Occipital lobe (tissue), 2 donors: ENCODE data around the gene POLE. TPM values are rescaled to one million over a fixed set of nuclear protein-coding genes. Genes with fewer than 3 reads are reported as not detected.

Source experiments
- DNase-seq: peaks from one replicate; lab custom pipeline; 2025; lab: John Stamatoyannopoulos, UW
- total RNA-seq: library from RNA; depleted of rRNA; stranded (reverse); fragments of >200 nt; gene quantifications from one replicate; pipeline ENCODE4 v1.2.3, GENCODE V29; 2014

POLE gene, protein sequence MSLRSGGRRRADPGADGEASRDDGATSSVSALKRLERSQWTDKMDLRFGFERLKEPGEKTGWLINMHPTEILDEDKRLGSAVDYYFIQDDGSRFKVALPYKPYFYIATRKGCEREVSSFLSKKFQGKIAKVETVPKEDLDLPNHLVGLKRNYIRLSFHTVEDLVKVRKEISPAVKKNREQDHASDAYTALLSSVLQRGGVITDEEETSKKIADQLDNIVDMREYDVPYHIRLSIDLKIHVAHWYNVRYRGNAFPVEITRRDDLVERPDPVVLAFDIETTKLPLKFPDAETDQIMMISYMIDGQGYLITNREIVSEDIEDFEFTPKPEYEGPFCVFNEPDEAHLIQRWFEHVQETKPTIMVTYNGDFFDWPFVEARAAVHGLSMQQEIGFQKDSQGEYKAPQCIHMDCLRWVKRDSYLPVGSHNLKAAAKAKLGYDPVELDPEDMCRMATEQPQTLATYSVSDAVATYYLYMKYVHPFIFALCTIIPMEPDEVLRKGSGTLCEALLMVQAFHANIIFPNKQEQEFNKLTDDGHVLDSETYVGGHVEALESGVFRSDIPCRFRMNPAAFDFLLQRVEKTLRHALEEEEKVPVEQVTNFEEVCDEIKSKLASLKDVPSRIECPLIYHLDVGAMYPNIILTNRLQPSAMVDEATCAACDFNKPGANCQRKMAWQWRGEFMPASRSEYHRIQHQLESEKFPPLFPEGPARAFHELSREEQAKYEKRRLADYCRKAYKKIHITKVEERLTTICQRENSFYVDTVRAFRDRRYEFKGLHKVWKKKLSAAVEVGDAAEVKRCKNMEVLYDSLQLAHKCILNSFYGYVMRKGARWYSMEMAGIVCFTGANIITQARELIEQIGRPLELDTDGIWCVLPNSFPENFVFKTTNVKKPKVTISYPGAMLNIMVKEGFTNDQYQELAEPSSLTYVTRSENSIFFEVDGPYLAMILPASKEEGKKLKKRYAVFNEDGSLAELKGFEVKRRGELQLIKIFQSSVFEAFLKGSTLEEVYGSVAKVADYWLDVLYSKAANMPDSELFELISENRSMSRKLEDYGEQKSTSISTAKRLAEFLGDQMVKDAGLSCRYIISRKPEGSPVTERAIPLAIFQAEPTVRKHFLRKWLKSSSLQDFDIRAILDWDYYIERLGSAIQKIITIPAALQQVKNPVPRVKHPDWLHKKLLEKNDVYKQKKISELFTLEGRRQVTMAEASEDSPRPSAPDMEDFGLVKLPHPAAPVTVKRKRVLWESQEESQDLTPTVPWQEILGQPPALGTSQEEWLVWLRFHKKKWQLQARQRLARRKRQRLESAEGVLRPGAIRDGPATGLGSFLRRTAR (N-terminal part only)
- 36.5 TPM for total RNA-seq

DNA sequence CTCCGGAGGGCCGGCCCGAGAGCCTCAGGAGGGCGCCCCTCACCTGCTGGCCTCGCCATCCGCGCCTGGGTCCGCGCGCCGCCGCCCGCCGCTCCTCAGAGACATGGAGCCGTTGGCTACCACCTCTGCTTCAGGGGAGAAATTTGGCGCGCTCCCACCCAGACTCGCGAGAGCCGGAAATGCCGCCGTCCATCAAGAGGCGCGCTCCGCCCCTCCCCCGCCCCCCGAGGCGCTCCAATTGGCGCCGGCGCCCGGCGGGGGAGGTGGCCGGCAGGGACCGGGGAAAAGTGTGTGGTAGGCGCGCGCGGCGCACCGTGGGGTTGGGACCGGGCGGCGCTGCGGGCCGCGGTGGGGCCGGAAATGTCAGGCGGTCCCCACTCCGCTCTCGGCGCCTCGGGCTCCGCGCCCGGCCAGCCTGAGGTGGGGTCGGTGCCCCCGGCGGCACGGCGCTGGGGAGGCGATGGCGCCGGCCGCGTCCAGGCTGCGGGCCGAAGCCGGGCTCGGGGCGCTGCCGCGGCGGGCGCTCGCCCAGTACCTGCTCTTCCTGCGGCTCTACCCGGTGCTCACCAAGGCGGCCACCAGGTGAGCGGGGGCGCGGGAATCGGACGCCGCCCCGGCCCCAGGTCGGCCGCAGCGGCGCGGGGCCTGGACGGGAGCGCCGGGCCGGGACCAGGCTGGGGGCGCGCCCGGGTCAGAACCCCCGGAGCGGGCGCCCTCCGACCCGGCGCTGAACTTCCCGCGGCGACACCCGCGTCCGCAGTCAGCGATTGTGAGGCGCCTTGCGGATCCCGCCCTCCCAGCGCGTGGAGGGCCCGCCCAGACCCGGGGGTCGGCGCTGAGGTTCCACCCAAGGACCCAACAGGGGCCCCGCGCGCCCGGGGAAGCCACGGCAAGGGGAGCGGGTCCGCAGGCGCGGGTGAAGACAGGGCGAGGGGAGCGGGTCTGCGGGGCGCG, at the start of gene POLE, which contains the start of gene PXMP2:
POLE (minus strand) TSS at position 132 of the 954 bp plus-strand sequence; CDS start at position 105, 27 bp downstream.
PXMP2 (plus strand) TSS at position 377 of the 954 bp plus-strand sequence; CDS start at position 461, 84 bp downstream.
- peak; percentile 90 for DNase-seq

DNA sequence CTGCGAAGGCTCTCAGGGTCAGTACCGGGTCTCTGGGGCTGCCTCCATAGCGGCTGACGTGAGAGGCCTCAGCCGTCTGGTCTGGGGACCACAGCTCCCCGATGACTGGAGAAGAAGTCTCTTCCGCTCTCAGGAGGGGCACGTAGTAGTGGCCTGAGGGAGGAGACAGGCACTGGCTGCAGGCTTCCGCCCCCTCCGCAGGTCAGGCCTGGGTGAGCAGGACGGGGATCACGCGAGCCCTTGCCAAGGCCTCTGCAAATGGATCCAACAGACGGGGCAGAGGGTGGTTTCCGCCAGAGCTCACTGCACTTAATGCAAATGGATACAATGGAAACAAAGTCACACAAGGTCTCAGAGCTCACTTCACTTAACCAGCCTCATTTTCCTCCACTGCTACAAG, 49.8 kb upstream of the POLE start:
- DNase-seq, result no peak

DNA sequence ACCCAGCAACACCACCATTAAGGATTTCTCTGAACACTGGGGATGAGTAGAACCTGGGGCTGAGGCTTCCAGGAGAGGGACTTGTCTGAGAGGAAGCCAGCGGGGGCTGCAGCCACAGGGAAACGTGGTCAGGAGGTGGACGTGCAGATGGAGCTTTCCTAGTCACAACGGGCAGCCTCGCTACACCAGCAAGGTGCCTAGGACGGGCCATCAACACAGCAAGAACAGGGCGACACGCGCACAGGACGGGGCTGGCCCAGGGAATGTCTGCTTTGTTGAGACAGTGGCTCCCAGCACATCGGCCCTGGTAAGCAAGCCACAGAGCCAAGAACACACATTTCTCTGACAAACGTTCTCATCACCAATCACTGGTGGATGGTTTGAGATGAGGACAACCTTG, 49.2 kb upstream of the POLE start:
- no peak for DNase-seq

DNA sequence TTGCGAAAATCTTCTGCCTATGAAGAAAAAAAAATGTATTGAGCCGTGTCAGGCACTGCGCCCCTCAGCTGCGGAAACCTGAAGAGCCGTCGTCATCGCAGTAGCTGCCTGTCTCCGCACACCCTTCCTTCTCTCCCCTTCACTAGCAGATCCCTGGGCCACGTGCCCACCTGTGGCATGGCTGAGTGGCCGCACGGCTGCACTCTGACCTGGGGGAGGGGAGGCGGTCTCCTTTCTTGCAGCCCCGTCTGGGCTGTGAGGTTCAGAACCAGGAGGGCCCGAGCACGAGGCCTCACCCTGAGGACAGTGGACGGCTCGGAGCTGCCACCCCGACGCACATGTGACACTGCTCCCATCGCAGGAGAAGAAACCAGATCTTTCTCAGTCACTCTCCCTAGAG, 48.4 kb upstream of the POLE start:
- no peak for DNase-seq

DNA sequence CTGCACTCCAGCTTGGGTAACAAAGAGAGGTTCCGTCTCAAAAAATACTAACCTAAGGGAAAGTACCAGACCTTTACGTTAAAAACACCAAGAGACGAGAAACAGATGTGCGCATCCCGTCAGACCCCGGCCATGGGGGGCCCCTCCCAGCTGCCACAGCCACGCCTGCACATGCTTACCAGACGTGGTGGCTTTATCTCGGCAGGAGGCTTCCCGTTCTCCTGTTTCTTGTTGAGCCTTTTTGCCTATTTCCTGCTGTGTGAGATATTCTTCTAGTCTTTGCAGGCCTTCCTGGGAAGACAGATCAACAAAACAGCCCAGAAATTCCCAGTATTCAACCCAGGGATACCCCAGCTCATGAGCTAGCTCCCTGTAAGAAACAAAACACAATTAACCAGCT, 47.1 kb upstream of the POLE start:
- no peak for DNase-seq

DNA sequence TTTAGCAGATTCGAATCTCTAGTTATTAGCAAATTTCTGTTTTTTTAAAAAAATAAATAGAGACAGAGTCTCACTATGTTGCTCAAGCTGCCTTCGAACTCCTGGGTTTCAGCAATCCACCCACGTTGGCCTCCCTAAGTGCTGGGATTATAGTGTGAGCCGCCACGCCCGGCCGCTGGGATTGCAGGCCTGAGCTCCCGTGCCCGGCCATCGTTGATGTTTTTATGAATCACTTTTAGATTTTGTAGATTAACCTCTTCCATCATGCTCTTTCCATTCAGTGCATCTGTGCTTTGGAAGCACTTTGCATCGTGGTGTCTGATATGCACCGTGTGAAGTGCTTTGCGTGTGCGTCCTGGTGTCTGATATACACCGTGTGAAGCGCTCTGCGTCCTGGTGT, 44.4 kb upstream of the POLE start:
- no peak for DNase-seq

DNA sequence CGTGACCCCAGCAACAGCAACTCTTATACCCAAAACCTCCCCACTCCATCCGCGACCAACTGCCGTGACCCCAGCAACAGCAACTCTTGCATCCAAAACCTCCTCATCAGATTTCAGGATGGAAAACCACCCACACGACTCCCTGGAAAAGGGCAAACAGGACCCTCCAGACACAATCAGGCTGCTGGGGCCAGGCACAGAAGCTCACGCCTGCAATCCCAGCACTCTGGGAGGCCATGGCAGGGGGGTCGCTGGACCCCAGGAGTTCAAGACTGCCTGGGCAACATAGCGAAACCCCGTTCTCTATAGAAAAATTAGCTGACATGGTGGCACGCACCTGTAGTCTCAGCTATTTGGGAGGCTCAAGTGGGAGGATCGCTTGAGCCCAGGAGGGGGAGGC, 43.2 kb upstream of the POLE start:
- no peak for DNase-seq

DNA sequence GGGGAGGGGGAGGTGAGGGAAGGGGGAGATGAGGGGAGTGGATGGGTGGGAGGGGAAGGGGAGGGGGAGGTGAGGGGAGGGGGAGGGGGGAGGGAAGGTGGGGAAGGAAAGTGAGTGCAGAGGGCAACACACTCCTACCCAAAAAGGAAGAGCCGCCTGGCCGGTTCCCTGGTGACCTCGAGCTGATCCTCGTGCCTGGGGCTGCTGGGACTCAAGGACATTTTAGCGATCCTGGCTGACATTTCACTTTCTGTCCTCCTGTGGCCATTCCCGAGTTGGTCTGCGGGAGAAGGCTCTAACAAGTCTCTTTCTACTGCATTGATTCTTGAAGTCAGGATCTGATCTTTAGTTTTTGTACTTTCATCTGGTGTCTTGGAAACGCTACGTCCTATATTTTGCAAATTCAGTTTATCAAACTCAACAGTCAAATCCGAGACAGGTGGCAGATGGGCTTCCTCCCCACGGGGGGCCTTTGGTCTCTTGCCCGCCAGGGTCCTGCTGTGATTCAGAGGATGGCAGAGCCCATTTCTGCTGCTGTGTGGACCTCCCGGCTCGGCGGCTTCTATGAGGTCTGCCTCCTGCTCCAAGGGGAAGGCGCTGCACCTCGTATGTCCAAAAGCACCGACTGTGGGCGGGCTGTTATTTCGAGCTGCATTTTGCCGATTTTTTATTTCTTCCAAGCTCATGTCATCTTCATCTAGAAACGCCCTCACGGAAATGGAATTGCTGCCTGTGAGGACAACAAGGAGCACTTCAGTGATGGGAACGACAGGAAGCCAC, 42.6 kb upstream of the POLE start:
- peak; percentile 28 for DNase-seq

DNA sequence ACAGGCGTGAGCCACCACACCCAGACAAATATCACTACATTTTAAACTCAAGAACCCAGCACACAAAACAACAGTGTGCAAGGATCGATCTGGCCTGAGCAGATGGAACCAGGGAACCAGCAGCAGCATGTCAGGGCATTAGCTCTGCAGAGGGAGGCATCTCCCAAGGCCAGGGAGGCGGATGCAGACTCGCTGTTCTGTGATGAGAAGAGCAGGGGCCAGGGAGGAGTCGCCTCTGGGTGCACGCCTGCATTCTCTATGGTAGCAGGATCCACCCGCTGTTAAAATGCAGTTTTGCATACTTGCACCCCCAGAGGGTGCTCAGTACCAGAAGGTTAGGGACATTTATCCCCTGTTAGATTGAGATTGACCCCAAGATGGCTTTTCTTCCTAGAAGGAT, 41.4 kb upstream of the POLE start:
- DNase-seq, result no peak

DNA sequence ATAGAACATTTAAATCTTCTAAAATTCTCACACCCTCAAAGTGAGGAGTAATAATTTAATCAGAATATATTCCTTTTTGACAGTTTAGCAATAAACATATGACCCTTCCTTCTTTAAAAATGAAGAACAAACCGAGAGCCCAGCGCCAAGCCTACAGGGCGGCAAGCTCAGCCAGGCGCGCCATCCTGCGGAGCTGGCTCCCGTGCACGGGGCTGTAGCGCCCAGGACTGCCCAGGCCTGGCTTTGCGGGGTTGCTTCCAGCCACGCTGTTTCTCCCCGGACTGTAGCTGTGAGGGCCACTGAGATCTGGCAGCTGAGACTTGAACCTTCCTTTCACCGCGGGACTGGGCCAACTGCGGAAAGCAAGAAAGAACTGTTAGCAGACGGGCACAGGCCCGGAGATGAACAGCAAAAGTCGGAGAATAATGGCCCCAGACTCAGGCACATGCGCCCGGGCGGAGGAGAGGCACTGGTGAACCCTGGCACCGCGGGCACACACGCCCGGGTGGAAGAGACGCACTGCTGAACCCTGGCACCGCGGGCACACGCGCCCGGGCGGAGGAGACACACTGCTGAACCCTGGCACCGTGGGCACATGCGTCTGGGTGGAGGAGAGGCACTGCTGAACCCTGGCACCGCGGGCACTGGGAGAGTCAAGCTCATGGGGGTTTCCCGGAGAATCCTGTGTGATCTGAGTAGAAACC, 40.1 kb upstream of the POLE start:
- no peak for DNase-seq

DNA sequence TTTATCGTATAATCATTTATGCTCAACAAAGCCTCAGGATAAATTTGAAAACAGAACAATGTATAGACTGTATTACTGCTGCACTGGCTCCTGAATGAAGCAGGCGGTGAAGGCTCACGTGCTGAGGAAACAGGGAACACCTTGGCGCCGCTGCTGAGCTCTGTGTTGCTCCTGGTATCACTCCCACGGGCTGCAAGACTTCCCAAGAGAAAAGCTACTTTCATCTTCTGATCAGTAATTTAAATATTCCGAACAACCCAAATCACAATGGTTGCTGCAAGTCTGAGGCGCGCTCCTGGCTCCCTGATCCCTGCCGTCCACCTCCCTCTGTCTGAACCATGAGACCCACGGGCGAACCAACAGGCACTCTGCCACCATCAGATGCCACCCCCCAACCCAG, 39.2 kb upstream of the POLE start:
- DNase-seq, result no peak

DNA sequence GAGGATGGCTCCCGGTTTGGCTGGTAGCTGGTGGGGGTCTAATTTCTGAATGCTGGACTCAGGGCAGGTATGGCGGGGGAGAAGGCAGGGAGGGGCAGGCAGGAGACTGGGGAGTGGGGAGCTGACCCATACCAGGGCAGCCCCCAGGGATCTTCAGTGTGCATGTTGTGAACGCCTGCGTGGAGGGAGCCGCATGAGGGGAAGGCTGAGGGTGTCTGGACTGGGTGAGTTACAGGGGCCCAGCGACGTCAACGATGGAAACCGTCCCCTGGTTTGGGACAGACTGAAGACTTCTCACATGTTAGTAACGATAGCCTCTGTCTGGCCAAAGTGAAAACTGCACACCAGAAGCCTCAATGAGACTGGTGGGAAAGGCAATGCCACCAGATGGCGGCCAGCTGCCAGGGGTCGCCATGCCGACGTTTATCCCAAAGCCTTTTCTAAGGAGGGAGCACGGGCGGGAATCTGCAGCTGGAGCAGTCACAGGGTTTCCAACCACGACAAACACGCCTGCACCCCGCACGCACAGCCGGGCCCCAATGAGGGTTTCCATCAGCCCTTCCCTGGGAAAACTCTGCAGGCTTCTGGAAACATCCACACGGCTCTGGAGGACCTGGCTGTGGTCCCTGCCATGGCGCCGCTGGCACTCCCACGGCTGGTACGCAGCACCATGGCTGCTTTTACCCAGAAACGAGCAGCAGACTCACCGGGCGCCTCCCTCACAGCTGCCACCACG, 37.5 kb upstream of the POLE start:
- DNase-seq, result no peak

DNA sequence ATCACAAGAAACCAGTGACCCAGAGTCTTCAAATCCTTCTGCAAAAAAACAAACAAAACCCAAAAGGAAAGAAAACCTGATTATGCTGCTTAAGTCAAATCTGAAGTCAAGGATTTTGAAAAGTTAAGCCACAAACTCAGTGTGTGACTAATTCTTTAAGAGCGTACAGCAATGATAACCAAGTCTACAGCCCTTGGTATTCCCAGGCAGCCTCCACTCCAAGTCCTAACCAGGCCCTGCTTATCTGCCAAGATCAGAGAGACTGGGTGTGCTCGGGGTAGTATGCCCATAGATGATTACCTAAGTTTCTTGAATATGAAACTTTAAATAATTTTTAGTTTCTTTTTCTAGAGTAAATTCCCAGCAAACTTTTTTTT, 36.6 kb upstream of the POLE start:
- no peak for DNase-seq

DNA sequence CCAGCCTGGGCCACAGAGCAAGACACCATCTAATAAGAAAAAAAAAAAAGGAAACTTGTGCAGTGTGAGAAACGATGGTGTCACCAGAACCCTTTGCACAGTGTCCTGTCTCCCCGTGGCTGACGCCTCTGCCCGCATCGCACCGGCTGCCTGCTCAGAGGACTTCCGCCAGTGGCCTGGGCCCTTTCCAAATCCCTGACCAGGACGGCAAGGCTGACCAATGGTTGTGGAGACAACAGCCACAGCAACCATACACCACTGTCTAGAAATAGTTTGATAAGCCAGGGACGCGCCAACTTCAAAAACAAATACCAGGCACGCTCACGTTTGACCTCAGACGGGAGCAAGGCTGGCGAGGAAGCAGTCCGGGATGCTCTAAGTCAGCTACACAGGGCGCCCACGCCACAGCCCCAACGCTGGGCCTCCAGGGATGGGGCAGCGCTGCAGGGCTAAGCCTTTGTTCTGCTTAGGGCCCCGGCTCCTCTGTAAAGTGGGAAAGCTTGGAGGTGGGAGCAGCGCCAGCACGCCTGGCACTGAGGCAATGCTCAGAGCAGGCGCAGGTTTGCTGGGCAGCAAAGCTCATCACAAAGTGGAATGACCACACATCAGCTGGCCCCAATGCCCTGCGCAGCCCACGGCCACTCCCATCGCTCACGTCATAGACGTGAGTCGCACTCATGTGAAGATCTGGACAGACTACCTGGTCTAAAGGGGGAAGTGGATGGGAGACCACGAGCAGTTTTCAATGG, 36.0 kb upstream of the POLE start:
- no peak for DNase-seq

DNA sequence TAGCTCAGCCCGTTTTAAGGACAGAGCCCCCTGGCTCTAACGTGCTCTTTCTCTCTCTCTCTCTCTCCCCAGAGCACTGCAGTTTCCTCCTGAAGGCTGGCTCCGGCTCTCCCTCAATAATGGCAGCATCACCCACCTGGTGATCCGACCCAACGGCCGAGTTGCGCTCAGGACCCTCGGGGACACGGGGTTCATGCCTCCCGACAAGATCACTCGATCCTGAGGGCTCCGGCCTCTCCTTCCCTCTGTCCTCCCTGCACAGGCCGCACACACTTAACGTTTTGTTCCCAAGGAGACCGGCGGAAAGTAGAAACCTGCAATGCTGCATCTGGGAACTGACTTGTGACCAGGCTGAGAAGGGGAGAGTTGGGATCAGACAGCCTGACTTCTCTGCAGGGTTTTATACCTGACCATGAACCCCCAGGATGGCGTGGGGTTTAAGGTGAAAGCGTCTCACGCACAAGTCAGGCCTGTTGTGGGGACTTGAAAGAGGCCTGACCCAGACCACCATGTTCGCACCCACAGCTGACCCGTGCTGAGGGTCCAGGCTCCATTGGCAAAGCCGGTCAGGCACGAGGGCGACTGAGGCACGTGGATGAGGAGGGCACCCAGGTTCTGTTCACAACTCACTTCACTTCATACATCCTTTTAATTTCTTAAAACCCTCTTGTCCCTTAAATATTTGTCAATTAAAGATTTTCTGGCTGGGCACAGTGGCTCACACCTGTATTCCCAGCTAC, 33.6 kb upstream of the POLE start:
- DNase-seq, result no peak

DNA sequence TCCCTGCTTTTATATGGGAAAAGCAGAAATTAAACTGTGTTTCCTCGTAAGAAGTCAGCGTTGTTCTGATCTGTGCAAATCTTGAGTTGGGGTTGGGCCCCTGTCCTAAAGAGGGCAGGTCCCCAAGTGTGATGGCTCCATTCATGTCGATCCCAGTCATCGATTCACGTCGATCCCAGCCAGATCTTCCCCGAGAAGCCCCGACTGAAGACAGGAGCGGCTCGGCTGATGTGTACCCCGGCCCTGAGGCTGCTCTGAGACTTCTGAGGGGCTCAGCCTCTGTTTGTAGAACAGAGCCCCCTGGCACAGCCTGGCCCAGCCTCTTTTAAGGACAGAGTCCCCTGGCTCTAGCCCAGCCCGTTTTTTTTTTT, 32.8 kb upstream of the POLE start:
- DNase-seq, result no peak
